T-helper 9 cell (primary cell): Measurements from ENCODE around the gene TAF15.
A peak's percentile ranks its signal among the peaks of the same experiment; 100 is the strongest.

Source experiments
- DNase-seq: peaks from one replicate; pipeline ENCODE4 v3.0.0-alpha.2; 2020

The TAF15 gene

DNA sequence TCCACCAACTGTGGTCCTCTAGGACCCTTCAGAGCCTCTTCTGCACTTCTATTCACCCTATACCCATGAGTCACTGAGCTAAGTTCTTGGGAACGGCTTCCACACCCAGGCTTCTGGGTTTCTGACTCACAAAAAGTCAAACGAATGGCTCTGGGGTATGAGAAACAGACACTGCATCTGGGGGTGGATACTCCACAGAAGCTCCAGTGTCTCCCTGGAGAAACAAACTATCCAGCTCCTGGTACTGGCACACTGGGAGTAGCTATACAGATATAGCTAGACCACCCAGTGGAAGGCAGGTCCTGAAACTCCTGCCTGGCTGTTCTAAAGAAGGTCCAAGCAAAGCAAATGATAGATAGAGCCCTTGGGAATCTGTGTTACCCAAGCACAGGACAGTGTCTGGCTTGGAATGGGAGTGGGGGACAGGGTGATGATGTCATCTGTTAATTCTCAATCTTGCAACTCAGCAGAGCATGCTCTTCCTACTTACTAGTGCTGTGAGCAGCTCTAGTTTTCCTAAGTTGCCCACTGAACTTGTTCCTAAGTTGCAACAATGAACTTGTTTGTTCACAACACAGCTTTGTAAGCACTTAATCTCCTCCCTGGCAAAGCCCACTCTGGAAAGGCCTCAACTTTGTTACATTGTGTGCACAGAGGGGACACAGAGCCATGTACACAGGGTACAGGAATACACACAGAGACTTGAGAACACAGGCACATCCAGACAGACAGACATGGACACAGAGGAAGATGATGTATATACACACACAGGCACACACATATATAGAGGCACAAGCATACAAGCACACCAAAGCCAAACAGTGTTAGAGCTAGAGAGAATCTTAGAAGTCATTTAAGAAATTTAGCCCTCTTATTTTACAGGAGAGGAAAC is 20.6 kb upstream of the TAF15 start:
- no peak for DNase-seq

DNA sequence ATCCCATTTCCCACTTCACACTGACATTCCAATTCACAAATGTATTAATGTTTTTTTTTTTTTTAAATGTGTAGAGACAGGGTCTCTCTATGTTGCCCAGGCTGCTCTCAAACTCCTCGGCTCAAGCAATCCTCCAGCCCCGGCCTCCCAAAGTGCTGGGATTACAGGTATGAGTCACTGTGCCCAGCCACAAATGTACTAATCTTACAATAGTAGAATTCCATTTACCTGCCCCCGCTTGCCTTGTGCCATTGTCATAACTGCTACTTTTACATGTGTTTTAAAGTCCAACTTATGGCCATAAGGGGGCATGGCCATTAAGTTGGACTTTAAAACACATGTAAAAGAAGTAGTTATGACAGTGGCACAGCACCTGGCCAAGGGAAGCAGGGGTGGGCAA is 18.4 kb upstream of the TAF15 start:
- DNase-seq: no peak

DNA sequence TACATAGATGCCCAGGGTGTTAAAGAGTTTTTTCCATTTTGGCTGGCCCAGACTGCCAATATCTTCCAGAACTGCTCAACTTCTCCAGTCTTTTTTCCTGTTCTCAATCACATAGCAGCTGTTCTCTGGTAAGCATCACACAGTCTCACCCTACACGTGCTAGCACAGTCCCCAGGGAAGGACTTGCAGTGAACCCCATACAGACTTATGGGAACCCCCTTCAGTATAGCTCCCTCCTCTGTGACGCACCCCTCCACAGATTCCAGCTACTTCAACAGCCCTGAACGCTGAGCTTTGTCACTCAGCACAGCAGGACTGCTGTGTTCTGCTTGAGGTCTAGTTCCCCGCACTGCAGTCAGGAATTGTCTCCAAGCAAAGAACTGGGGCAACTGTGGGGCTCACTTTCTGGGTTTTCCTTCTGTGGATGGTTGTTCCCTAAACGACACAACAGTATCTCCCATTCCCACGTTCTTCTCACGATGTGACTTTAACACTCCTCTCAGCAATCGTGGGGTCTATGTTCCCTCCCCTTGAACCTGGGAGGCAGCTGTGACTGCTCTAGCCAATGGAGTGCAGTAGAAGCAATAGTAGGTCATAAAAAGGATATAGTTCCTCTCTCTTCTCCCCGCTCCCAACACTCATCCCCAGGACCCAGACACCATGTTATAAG is 17.5 kb upstream of the TAF15 start:
- DNase-seq: no peak

DNA sequence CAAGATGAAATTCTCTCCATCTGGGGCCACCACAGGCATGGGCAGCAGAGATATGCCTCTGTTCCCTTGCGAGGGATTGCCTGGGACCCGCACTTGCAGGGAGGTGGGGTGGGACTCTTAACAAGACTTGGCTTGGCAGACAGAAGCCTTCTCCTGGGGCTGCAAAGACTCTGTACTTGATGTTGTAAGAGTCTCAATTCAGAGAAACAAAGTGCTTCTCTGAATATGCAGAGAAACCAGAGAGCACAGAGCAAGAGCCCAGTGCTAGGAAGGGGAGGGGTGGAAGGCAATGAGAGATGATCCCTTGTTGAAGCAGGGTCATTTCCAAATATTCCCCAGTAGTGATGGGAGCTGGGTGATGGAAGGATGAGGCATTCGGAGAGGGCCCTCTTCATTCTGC is 16.0 kb upstream of the TAF15 start:
- DNase-seq: no peak

DNA sequence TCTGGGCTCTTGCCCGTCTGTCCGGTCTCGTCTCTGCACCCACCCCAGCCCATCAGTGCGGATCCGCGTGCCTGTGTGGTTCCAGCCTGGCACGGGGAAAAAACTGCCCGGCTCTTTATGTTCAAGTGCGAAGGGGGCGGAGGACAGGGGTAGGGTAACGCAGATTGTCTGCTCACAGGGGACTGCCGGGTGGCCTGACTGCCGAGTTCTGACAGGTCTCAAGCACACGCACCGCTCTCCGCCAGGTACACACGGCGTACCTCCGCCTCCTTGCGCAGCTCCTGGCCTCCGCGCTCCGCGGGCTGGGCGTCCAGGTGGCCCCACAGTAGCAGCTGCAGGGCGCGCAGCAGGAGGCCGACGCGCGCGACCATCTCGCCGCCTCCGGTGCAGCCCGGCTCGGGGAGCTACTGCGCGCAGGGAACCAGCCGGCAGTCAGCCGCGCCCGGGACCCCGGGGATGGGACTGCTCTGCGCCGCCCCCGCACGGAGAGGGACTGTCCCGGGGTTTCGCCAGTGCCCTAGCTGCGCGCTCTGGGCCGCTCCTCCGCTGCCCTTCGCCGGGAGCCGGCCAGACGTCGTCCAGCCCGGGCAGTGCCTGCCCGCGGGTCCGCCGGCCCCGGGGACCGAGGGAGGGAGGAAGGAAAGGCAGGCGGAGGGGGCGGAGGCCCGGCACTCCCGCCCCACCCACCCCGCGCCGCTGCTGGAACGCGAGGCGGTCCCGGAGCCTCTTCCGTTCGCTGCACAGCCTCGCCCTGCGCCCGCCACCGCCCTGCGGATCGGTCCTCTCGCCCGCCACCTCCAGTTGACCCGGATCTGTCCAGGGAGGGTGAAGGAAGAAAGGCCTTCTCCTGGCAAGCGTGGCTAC is 14.0 kb upstream of the TAF15 start, which contains the start of gene MMP28:
Gene MMP28 (minus strand): TSS at position 635 of the 864 bp plus-strand sequence. CDS start 264 bp downstream, at position 371.
- peak; percentile 12 for DNase-seq

DNA sequence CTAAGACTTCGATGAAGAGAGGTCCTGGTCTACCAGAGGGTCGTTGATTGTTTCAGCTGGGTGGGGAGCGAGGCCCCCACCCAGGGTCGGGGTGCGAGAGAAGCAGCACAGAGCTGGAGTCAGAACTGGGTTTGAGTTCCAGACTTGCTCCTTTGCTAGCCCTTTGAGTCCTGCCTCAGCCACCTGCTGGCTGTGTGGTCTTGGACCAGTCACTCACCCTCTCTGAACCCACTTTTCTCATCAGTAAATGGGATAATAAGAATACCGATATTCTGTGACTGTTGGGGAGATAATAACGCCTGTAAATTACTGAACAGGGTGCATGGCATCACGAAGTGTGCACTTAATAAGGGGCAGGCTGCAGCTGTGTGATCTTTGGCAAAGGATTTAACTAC is 13.4 kb upstream of the TAF15 start:
- no peak for DNase-seq

DNA sequence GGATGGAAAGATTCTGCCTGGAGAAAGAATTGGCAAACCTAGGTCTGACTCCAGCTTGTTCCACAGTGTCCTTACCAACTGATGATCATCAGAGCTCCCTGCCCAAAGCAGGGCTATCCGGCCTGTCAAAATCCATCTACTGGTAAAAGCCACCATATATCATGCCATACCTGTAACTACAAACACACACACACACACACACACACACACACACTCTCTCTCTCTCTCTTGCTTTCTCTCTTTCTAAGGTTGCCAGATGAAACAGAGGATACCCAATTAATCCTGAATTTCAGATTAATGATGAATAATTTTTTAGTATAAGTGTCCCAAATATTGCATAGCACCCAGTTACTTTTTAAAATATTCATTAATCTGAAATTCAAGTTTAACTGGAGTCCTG is 12.3 kb upstream of the TAF15 start:
- no peak for DNase-seq

DNA sequence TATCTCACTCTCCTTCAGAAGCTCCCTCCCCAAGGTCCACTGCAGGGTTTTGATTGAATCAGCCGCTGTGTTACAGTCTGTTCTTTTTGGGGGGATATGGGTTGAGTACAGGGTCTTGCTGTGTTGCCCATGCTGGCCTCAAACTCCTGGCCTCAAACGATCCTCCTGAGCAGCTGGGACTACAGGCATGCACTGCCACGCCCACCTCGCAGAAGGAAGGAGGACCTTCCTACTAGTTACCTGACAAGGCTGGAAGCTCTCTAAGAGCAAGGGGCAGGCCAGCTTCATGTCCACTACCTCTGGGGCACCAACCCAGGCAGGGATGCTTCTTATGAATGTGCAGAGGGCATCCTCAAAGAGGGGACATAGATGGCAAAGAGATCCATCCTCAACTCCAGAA is 11.9 kb upstream of the TAF15 start:
- DNase-seq: no peak

DNA sequence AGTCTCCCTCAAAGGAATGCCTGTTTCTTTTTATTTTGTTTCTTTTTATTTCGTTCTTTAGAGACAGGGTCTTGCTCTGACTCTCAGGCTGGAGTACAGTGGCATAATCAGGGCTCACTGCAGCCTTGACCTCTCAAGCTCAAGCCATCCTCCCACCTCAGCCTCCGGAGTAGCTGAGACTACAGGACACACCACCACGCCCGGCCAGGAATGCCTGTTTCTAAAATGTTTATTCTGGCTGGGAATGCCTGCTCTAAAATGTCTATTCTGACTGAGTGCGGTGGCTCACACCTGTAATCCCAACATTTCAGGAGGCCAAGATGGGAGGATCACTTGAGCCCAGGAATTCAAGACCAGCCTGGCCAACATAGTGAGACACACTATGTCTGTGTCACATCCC is 11.4 kb upstream of the TAF15 start:
- no peak for DNase-seq

DNA sequence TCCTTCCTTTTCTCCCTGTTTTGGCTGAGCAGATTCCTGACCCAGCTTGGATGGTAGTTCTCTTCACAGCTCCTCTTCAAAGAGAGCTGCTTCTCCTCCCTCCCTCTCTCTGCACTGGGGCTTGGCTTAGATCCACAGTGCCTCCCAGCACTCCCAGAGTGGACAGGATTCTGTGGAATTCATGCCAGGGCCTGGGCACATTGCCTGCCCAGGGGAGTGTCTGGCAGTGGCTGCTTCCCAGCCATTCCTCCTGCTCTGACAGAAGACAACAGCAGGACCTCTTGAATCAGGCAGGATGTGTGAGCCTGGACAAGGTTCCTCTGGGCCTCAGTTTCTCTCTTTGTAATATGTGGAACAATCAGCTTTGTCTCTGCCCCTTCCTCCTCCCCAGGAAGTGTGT is 9.3 kb upstream of the TAF15 start:
- DNase-seq: no peak

DNA sequence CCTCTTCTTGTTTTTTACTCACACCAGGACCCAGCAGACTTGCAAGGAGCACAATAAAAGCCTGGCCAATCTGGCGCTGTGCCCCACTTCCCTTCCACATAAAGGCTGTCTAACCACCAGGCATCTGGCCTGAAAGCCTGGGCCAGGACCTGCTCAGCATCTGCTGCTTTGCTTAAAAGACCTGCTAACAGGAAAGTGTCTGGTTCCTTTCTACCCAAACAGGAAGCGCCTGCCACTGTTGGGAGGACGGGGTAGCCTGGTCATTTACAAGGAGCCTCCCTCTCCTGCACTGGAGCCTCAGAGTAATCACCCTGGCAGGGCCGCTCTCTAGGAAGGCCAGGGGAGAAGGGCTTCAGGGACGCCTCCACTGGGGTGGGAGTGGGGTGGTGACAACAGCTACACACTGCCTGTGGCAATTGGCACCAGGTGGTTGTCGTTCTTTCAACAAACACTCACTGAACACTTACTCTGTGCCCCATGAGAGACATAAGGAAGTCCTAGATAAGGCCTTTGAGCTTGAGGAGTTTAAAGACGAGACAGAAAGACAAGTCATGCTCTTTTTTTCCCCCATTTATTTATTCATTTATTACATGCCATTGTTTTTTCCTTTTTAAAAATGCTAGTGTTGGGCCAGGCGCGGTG is 7.6 kb upstream of the TAF15 start:
- no peak for DNase-seq

DNA sequence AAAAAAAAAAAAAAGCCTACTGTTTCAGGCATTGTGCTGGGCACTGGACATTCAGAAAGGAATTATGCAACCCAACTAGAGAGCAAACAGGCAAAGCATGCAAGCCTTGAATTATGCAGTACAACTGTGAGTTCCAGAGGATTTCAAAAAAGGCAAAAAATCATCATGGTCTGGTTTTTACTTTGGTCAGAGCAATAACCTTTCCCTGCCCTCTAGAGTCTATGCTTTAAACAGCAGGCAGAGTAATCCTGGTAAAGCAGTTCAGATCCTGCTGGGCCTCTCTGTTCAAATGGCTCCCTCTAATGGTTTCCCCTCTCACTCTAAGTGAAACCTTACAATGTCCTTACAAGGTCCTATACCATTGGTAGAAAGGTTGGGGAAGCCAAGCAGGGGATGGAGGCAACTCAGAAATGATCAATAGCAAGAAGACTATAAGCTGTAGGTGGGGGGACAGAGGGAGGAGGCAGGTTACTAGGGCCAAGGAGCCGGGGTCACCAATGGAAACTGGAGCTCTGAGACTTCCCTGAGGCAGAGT is 4.6 kb upstream of the TAF15 start:
- DNase-seq: no peak

DNA sequence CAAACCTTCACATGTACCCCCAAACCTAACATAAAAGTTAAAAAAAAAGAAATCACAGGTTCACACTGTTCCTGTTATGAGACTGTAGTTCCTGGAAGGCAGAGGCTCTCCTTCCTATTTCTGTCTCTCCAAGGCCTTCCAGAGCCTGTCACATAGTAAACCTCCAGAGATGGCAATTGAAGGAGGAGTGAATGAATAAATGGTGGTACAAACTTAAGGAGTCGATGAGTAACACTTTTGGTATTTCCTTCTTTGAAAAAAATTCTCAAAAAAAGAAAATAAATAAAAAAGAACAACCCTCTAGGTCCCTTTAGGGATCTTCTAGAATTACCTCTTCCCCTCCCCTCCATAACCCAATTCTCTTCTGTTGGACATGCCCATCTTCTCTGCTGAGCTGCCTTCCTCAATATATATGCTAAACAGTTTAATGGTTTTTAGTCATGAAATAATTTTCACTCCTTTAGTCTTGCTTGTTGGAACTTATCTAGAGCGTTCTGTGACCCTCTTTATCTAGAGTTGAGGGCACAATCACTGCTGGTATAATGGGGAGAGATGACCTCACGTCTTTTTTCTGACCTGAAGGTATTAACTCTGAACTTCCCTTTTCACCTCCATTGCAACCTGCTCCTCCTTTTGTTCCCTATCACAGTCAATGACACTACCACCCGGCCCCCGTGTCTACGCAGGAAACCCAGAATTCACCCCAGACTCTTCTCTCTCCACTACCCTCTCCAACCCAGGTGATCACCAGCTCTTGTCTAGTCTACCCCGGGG is 1.7 kb upstream of the TAF15 start:
- no peak for DNase-seq

DNA sequence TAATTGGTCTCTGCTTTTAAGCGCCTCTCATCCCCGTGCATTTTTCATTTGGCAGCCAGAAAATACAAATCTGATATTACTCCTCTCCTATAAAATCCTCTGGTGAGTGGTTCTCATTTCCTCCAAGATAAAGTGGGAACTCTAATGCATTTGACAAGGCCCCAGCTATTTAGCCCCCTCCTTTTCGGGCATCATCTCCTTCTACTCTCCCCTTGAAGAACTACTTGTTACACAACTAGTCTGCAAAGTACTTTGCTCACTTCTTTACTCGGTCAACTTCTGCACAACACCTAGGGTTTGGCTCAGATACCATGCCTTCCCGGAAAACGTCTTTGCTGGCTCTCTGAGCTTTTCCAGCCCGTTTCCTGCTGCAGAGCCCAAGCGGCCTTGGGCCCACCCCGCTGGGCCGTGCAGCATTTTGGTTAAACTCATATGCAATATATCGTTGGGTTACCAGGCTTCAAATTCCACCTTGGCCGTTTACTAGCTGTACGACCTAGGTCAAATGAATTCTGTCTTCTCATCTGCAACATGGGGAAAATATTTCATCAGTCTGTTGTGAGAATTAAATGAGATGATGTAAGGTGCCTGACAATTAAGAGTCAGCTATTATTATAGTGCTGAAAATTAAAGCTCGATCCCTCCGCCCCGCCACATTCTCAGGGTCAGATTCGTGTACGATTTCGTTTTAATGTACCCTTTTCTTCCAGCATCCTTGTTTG is 883 bp upstream of the TAF15 start:
- no peak for DNase-seq

DNA sequence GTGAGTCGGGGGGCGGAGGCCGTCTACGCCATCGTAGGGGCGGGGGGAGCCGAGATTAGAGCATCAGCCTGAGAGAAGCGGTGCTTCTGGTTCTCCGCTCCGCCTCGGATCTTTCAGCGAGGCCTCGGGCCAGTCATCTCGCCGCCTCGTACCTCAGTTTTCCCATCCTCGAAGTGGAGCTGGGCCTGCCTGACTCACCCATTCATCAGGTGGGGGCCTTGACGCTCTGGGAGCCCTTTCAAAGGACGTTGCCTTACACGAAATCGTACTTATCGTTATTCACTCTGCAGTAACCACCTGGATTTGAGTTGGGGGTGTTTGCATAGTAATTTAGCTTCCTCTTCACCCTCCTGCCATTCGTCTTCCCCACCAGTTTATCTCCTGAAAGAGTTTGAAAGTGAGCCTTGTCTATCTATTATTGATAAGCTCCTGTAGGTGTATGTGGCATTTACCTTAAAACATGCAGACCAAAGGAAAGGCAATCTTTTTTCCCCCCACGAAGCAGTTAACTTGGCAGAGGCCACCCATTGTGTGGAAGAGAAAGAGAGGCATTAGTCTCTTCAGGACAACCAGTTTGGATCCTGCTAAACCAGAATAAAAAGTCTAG is 674 bp downstream of the TAF15 start:
- DNase-seq: no peak

DNA sequence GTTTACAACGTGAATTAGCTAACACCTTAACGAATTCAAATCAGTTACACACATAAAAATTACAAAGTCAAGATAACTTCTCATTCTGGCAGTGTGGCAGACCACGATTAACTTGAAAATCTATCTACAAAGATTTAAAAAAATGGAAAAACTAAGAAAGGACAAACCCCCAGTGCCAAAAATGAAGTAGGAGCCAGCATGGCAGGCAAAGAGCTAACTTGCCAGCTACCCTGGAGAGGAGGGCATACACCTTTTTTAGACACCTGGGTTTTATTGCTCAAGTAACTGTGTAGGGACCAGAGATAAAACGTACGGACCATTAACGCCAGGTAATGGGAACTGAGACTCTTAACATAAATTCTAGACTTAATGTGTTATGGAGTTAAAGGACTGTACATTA is 2.5 kb downstream of the TAF15 start:
- no peak for DNase-seq

DNA sequence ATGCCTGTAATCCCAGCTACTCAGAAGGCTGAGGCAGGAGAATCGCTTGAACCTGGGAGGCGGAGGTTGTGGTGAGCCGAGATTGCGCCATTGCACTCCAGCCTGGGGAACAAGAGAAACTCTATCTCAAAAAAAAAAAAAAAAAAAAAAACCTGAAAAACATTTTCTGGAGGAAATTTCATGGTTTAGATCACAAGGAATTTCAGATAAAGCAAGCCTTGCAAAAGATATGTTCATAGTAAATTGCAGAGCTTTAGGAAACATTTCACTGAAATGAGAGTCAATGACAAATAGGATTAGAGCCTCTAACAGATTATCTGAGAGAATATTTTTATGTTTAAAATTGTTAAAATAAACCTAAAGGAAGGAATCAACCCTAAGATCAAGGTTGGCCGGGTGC is 3.2 kb downstream of the TAF15 start:
- DNase-seq: no peak

DNA sequence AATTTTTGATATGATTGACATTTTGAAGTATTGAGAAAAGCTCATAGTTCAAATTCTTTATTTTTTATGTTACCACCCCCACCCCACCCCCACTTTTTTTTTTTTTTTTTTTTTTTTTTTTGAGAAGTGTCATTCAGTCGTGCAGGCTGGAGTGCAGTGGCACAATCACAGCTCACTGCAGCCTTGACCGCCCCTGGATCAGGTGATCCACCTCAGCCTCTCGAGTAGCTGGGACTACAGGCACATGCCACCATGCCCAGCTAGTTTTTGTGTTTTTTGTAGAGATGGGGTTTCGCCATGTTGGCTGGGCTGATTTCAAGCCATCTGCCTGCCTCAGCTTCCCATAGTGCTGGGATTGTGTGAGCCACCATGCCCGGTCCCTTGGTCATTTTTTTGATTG is 7.4 kb downstream of the TAF15 start:
- no peak for DNase-seq

DNA sequence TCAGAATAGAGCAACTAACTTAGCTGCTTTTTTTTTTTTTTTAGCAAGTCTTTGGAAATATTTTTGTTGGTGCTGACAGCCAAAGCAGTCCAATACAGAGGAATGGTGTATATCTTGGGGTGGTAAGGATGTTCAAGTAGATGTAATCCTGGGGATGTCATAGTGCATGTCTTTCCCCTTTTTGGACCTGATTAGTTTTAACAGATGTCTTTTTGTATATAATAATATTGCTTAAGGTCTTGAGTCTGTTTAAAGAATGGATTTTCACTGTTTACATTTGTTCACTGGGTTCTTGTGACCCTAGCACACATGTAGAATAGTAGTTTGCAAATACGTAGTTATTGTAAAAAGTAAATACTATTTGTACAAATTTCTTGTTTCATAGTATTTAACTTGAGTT is 7.9 kb downstream of the TAF15 start:
- no peak for DNase-seq

DNA sequence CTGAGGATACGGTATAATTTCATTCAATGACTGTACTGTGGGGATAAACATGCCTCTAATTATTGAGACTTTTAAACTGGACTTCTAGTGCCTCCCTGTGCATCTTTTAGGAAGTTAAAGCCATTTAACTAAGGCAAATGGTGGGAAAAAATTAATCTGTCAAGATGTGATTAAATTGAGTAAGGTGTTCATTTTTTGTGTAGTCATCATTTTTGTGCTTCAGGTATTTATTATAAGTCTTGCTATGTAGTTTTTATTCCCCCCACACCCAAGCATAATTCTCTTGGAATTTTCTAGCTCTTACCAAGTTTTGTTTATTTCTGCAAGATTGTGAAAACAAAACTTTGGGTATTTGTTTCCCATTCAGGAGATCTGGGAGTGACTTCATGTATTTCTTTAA is 10.2 kb downstream of the TAF15 start:
- no peak for DNase-seq

DNA sequence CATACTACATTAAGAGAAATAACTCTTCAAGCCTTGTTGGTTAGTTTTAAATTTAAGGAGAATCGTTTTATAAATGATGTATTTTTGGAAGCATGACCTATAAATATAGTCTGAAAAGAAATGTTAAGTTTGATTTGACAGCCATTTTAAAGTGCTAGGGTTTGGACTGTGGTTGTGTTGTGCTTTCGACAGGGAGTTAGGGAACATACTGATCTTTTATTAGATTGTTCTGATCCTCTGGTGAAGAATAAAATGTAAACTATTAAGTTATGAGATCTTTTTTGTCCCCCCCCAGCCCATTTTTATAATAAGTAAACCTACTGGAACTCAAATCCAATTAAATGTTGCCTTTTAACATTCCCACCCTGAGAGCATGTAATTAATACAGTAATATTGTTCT is 12.0 kb downstream of the TAF15 start:
- no peak for DNase-seq
